Caco-2 (cell line): Measurements from ENCODE around the gene PTH. TPM values are rescaled to one million over a fixed set of nuclear protein-coding genes. Genes with fewer than 3 reads are reported as not detected.
A peak's percentile ranks its signal among the peaks of the same experiment; 100 is the strongest.

Experiments used
- BruUV-seq: library from RNA; stranded (reverse); fragments of 400-500 nt; replicated peaks from 2 replicates; lab custom pipeline; 2021; lab: Mats Ljungman, UMichigan
- CTCF ChIA-PET: fragments of 300-600 bp; sonication (Branson Sonifier 250); formaldehyde crosslinking; loops from one replicate; lab custom pipeline; 2022; ENCODE audit warnings: antibody characterized with exemption; lab: Charles Lee
- POLR2A ChIA-PET: fragments of 300-600 bp; sonication (Branson Sonifier 250); formaldehyde crosslinking; loops from one replicate; lab custom pipeline; 2022; ENCODE audit warnings: antibody characterized with exemption; lab: Charles Lee
- DNase-seq, 2 experiments: peaks; one replicate each; pipeline versions ENCODE4 v3.0.0 to v3.0.0-alpha.2; 2020 to 2022
- H3K27me3 ChIP-seq: replicated peaks from 2 replicates; pipeline ENCODE4 v1.6.0; 2011; ENCODE audit warnings: low read length; ENCODE audit not compliant: control insufficient read depth, insufficient read depth
- H3K36me3 ChIP-seq: 2 replicates; pipeline ENCODE4 v1.5.1; 2011; ENCODE audit warnings: low read length; ENCODE audit not compliant: control insufficient read depth, insufficient read depth
- H3K4me1 ChIP-seq: fragments of 250-450 bp; sonication (Bioruptor Pico); 2 replicates; pipeline ENCODE4 v1.5.1; 2020; ENCODE audit warnings: mild to moderate bottlenecking
- H3K4me3 ChIP-seq: 2 replicates; pipeline ENCODE4 v1.5.1; 2011; ENCODE audit warnings: low read depth, mild to moderate bottlenecking, control low read depth, low read length
- H3K9me3 ChIP-seq: fragments of 250-450 bp; sonication (Bioruptor Pico); 2 replicates; pipeline ENCODE4 v1.5.1; 2020; ENCODE audit warnings: mild to moderate bottlenecking, moderate library complexity
- H3K27ac Mint-ChIP-seq: one replicate; pipeline ENCODE4 v1.8.0; 2022; ENCODE audit warnings: mixed read lengths; ENCODE audit not compliant: unreplicated experiment
- H3K27me3 Mint-ChIP-seq: one replicate; pipeline ENCODE4 v1.8.0; 2022; ENCODE audit warnings: mixed read lengths; ENCODE audit not compliant: insufficient read depth, unreplicated experiment
- H3K36me3 Mint-ChIP-seq: one replicate; pipeline ENCODE4 v1.8.0; 2022; ENCODE audit warnings: mild to moderate bottlenecking, mixed read lengths; ENCODE audit not compliant: insufficient read depth, unreplicated experiment
- H3K4me1 Mint-ChIP-seq: one replicate; pipeline ENCODE4 v1.8.0; 2022; ENCODE audit warnings: low read depth, mixed read lengths; ENCODE audit not compliant: unreplicated experiment
- H3K4me3 Mint-ChIP-seq: one replicate; pipeline ENCODE4 v1.8.0; 2022; ENCODE audit warnings: mild to moderate bottlenecking, moderate library complexity, mixed read lengths; ENCODE audit not compliant: unreplicated experiment
- H3K9me3 Mint-ChIP-seq: one replicate; pipeline ENCODE4 v1.8.0; 2022; ENCODE audit warnings: mixed read lengths; ENCODE audit not compliant: unreplicated experiment
- intact Hi-C: fragments of 100-400 bp; cut with micrococcal nuclease; formaldehyde crosslinking; loops from one replicate; pipeline ENCODE4 v1.10.0; 2022; ENCODE audit not compliant: unreplicated experiment
- total RNA-seq: library from RNA; stranded (reverse); gene quantifications from 2 replicates; pipeline ENCODE4 v1.2.3, GENCODE V29; 2022
- TF ChIP-seq, protein P1 (sequence below), 2 experiments: fragments of 200-600 bp in 1 of 2; IDR thresholded peaks; 1 replicate in 1 of 2; 2 replicates in 1 of 2; pipeline versions ENCODE4 v1.5.1 to v1.8.0; 2011 to 2022; ENCODE audit warnings: antibody characterized with exemption in 1 of 2, control low read depth in 1 of 2, inconsistent platforms in 1 of 2, low read depth in 1 of 2, low read length in 1 of 2, mild to moderate bottlenecking in 1 of 2, moderate library complexity in 1 of 2; ENCODE audit not compliant: insufficient read depth in 1 of 2, severe bottlenecking in 1 of 2, unreplicated experiment in 1 of 2

PTH gene
- total RNA-seq, 1 experiment from 2014 or later = not detected

GRCh38 chr11:13486926-13487660, 8.7 kb downstream of the PTH start:
- no peaks in the 10 kb centered on the region for H3K4me1 ChIP-seq
- H3K27me3 ChIP-seq = no peaks in the 10 kb centered on the region
- no peaks in the 10 kb centered on the region for H3K9me3 ChIP-seq
- Mint-ChIP-seq H3K36me3 (no peaks in the 10 kb centered on the region), H3K9me3 (no peaks in the 10 kb centered on the region), H3K27ac (no peak overlapping the region), H3K4me1 (no peaks in the 10 kb centered on the region), H3K27me3 (no peaks in the 10 kb centered on the region), H3K4me3 (peak overlapping the region; percentile 72)
- CTCF ChIA-PET = interaction anchor here (0.6 to 1.6 kb wide), 10 partner anchors 9 to 1206 kb away, joined by 3 to 11 read pairs (median 4); partner anchors contain the start of genes BTBD10 and FAR1
- POLR2A ChIA-PET = interaction anchor here (0.6 to 1.6 kb wide), 2 partner anchors 24 to 183 kb away, joined by 3 to 6 read pairs; partner anchors contain the start of gene BTBD10
- DNase-seq = peak; percentile 80 to 84
- BruUV-seq = no TSS peak
- peak overlapping the region; percentile 43 for H3K4me3 ChIP-seq
- TF ChIP-seq, protein P1, sequence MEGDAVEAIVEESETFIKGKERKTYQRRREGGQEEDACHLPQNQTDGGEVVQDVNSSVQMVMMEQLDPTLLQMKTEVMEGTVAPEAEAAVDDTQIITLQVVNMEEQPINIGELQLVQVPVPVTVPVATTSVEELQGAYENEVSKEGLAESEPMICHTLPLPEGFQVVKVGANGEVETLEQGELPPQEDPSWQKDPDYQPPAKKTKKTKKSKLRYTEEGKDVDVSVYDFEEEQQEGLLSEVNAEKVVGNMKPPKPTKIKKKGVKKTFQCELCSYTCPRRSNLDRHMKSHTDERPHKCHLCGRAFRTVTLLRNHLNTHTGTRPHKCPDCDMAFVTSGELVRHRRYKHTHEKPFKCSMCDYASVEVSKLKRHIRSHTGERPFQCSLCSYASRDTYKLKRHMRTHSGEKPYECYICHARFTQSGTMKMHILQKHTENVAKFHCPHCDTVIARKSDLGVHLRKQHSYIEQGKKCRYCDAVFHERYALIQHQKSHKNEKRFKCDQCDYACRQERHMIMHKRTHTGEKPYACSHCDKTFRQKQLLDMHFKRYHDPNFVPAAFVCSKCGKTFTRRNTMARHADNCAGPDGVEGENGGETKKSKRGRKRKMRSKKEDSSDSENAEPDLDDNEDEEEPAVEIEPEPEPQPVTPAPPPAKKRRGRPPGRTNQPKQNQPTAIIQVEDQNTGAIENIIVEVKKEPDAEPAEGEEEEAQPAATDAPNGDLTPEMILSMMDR (IDR thresholded peaks at IDR 0.05; ENCODE audit: insufficient read depth in 1 of 2, low read depth in 1 of 2, low read length in 1 of 2, severe bottlenecking in 1 of 2, unreplicated experiment in 1 of 2) = peak; percentile 45 to 76
- intact Hi-C loops = loop anchor here (1.0 kb wide), 1 partner anchor 48 kb away; no protein-coding TSS in a partner anchor
- no peaks in the 10 kb centered on the region for H3K36me3 ChIP-seq

GRCh38 chr11:13480198-13480597, 15.6 kb downstream of the PTH start:
- peak; percentile 47 to 67 for DNase-seq
- Histone ChIP-seq H3K27me3 (no peaks in the 10 kb centered on the region), H3K36me3 (no peaks in the 10 kb centered on the region), H3K4me1 (peaks cover 5% of the 10 kb centered on the region; the same call in 1 of the 2 replicates), H3K9me3 (no peaks in the 10 kb centered on the region; the same call in 1 of the 2 replicates), H3K4me3 (no peak overlapping the region)
- no peak overlapping the region for H3K4me3 Mint-ChIP-seq
- intact Hi-C loops = no loop called here
- no peaks in the 10 kb centered on the region for H3K27me3 Mint-ChIP-seq
- no peak overlapping the region for H3K27ac Mint-ChIP-seq
- BruUV-seq = no TSS peak
- no peaks in the 10 kb centered on the region for H3K36me3 Mint-ChIP-seq
- H3K4me1 Mint-ChIP-seq = no peaks in the 10 kb centered on the region
- peaks cover 9% of the 10 kb centered on the region for H3K9me3 Mint-ChIP-seq
- TF ChIP-seq, protein P1 (IDR thresholded peaks at IDR 0.05; ENCODE audit: insufficient read depth in 1 of 2, low read depth in 1 of 2, low read length in 1 of 2, severe bottlenecking in 1 of 2, unreplicated experiment in 1 of 2) = no peak
- ChIA-PET CTCF (interaction anchor here (0.6 kb wide), 1 partner anchor 1799 kb away, joined by 3 read pairs; no protein-coding TSS in a partner anchor), POLR2A (no interaction called here)

DNA sequence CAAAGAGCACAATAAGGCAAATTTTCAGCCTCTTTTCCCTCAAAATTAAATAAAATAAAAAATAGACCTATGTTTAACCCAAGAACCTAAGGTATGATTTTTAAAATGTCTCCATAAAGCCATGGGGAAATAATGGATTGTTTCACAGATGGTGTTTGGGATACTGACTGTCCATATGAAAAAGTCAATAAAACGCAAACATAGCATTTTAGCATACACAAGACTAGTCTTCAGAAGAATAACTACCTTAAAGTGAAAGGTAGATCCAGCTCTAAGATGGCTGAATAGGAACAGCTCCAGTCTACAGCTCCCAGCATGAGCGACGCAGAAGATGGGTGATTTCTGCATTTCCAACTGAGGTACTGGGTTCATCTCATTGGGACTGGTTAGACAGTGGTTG, 16.1 kb downstream of the PTH start:
- CTCF ChIA-PET = interaction anchor here (0.6 kb wide), 1 partner anchor 1799 kb away, joined by 3 read pairs; no protein-coding TSS in a partner anchor
- POLR2A ChIA-PET = no interaction called here
- Histone ChIP-seq H3K4me3 (no peak overlapping the region), H3K4me1 (peaks cover 8% of the 10 kb centered on the region; the same call in 1 of the 2 replicates), H3K9me3 (no peaks in the 10 kb centered on the region; the same call in 1 of the 2 replicates), H3K36me3 (no peaks in the 10 kb centered on the region), H3K27me3 (no peaks in the 10 kb centered on the region)
- no peak for DNase-seq
- Mint-ChIP-seq H3K4me3 (no peak overlapping the region), H3K36me3 (no peaks in the 10 kb centered on the region), H3K9me3 (peaks cover 9% of the 10 kb centered on the region), H3K27me3 (no peaks in the 10 kb centered on the region), H3K4me1 (no peaks in the 10 kb centered on the region), H3K27ac (no peak overlapping the region)
- TF ChIP-seq, protein P1 (IDR thresholded peaks at IDR 0.05; ENCODE audit: insufficient read depth in 1 of 2, low read depth in 1 of 2, low read length in 1 of 2, severe bottlenecking in 1 of 2, unreplicated experiment in 1 of 2) = no peak
- intact Hi-C loops = no loop called here
- no TSS peak for BruUV-seq
